ENCODE results near the gene SYVN1.
A peak's percentile ranks its signal among the peaks of the same experiment; 100 is the strongest.

SYVN1 gene

DNA sequence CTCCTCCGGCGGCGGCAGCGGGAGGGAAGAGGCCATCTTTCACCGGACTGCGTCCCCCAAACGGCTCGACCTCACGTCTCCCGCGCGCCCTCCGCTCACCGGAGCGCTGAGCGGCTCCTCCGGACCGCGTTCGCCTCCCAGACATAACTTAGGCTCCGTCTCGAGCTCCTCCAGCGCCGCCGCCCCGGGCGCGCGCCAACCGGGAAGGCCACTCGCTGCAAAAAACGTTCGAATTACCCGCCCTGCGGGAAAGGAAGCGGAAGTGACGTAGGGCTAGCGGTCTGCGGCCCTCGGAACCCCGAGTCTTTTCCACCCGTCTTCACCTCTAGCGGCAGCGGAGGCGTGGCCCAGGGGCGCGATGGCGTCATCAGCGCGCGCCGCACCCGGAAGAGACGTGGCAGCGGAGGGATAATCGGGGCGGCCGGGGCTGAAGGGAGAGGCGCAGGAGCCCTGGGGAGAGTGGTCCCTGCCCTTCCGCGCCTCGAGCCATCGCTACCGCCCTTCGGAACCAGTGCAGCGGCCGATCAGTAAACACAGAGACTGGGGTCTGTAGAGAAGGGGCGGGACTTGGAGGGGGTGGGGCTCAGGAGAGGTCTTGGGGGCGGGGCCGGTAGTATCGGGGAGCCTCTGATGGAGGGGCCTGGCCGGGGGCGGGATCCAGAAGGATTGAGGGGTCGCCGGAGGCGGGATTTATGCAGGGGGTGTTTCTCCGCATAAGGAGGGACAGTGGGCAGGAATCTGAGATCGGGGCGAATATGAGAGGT, 50.3 kb downstream of the SYVN1 start, which contains the start of the genes CDCA5 and ZFPL1:
Gene CDCA5, minus strand, starts transcription at position 207 of the 764 bp plus-strand sequence. Its CDS starts 62 bp downstream, at position 145.
Gene ZFPL1, plus strand, starts transcription at position 389 of the 764 bp plus-strand sequence. CDS start 477 bp downstream, outside the sequence.
- TF ChIP-seq, protein P1, sequence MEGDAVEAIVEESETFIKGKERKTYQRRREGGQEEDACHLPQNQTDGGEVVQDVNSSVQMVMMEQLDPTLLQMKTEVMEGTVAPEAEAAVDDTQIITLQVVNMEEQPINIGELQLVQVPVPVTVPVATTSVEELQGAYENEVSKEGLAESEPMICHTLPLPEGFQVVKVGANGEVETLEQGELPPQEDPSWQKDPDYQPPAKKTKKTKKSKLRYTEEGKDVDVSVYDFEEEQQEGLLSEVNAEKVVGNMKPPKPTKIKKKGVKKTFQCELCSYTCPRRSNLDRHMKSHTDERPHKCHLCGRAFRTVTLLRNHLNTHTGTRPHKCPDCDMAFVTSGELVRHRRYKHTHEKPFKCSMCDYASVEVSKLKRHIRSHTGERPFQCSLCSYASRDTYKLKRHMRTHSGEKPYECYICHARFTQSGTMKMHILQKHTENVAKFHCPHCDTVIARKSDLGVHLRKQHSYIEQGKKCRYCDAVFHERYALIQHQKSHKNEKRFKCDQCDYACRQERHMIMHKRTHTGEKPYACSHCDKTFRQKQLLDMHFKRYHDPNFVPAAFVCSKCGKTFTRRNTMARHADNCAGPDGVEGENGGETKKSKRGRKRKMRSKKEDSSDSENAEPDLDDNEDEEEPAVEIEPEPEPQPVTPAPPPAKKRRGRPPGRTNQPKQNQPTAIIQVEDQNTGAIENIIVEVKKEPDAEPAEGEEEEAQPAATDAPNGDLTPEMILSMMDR (IDR thresholded peaks at IDR 0.05; ENCODE audit: insufficient read depth, low read depth, low read length, missing control alignments) = no peak
- peak; percentile 97 for DNase-seq (ENCODE audit: low read depth)
- H3K4me3 ChIP-seq (ENCODE audit: low read depth, low read length) = peak within 1 kb of the TSS; percentile 83

DNA sequence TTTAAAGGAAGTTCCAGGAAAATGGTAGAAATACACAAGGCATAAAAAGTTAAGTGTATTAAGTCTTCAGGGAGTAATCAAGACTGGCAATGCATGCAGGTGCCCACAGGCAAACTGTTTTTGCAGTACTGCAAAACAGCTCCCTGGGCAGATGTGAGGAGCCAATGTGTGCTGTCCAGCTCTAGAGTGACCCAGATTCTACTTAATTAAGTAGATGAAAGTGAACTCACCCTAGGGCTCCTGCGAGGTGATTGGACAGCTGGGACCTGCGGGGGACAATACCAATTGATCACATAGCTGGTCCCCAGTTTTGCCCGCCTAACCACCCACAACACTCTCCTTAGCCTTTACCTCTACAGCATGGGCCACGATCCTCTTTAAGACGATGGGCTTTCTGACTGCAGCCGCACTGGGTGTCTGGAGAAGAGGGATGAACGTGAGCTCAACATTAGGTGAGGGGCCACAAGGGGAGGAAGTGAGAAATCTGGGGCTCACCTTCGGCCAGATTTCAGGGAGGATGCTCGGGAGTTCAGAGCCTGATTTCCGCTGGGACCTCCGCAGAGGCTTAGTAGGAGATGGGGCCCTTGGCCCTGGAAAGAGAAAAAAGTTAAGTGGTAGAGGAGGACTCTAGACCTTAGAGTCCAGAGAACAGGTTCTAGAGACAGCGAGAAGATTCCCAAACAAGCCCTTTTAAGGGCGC, 51.0 kb downstream of the SYVN1 start:
- H3K4me3 ChIP-seq (ENCODE audit: low read depth, low read length) = peak overlapping the region; percentile 83
- no peak for DNase-seq (ENCODE audit: low read depth)
- TF ChIP-seq, protein P1 (IDR thresholded peaks at IDR 0.05; ENCODE audit: insufficient read depth, low read depth, low read length, missing control alignments) = no peak

DNA sequence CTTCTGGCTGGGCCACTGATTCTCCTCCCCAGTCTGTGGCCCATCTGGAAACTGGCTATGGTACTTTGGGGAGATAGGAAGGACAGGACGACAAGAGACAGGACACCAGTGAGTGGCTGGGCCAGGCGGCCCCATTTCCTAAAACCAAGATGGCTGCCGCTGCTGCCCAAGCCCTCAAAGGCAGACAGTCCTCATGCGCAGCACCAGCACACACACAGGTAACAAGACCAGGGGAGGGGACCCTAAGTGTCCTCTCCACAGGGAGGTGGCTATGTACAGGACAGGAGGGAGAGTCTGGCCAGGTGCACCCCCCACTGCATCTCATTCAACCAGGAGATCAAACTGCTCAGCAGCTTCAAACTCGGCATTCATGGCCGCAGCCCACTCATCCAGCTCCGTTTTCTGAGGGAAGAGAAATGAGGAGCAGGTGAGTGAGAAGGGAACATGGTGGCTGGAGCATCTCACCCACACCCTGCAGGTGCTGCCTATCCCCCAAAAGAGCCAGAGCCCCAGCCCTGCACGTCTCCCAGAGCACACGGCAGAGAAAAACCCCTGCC, 55.5 kb downstream of the SYVN1 start:
- peak overlapping the region; percentile 30 for H3K4me3 ChIP-seq (ENCODE audit: low read depth, low read length)
- DNase-seq (ENCODE audit: low read depth) = no peak
- TF ChIP-seq, protein P1 (IDR thresholded peaks at IDR 0.05; ENCODE audit: insufficient read depth, low read depth, low read length, missing control alignments) = no peak

DNA sequence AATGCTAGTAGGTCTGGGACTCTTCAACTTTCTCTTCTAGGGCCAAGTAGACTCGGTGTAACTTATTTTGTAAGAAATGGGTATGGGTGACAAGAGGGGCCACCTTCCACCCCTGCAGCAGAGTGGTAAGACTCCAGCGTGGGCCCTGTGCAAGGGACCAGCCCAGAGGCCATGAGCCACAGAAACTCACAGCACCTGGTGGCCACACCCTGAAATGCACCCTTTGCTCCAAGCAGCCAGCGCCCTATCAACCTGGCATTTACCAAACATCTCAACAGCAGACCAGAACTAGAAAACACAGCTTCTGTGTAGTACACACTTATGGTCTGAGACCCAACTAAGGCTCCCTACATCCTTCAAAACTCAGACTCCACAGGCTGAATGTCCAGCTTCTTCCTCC, 56.2 kb downstream of the SYVN1 start:
- peak; percentile 84 for DNase-seq (ENCODE audit: low read depth)
- TF ChIP-seq, protein P1 (IDR thresholded peaks at IDR 0.05; ENCODE audit: insufficient read depth, low read depth, low read length, missing control alignments) = peak; percentile 85
- peak overlapping the region; percentile 30 for H3K4me3 ChIP-seq (ENCODE audit: low read depth, low read length)

DNA sequence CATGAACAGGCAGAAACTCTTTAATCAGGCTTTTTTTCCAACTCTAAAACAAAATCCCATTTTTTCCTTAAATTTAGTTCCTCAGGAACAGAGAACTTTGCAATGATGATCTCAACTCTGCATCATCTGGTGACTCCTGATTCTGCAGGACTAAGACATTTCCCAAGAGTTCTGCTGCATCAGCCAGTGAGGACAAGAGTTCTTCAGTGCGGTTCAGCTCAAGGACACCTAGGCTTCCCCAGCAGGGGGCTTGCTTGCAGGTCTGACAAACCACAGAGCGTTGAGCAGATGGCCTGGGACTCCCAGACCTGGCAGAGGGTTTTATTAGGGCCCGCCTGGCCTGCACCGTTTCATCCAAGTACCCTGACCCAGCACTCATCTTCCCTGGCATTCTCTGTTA, 56.9 kb downstream of the SYVN1 start:
- TF ChIP-seq, protein P1 (IDR thresholded peaks at IDR 0.05; ENCODE audit: insufficient read depth, low read depth, low read length, missing control alignments) = no peak
- DNase-seq (ENCODE audit: low read depth) = no peak
- no peak overlapping the region for H3K4me3 ChIP-seq (ENCODE audit: low read depth, low read length)

Measured in GM12865 (cell line).